ENCODE results near the gene LKAAEAR1.

GRCh38 chr20:64101731-64102621, 17.8 kb upstream of the LKAAEAR1 start:
- TF ChIP-seq POLR2AphosphoS5 (IDR thresholded peaks at IDR 0.05; ENCODE audit: low read depth) (peak; percentile 46; the same call in 1 of the 2 replicates), ZNF331 (CRISPR knock-in tag; IDR thresholded peaks at IDR 0.05; ENCODE audit: low read depth) (no peak), CTCF (conservative IDR thresholded peaks at IDR 0.05; ENCODE audit: low read depth in 2 of 2) (peak; percentile 65 to 81), REST (IDR thresholded peaks at IDR 0.05; ENCODE audit: unreplicated experiment) (no peak), EZH2 (IDR thresholded peaks at IDR 0.05; ENCODE audit: low read depth, unreplicated experiment) (no peak)
